HUES6 (cell line): ENCODE data around the gene RAB42.
"Not testable (repeated sequence)": the region's sequence is repeated elsewhere in the genome, so short reads cannot be mapped to it uniquely, and the experiment has no call there.

ENCODE experiments used
- H3K27ac ChIP-seq: 2 replicates; pipeline ENCODE4 v1.7.0; 2013; ENCODE audit warnings: low read depth, mild to moderate bottlenecking, low read length, inconsistent platforms
- H3K27me3 ChIP-seq: 2 replicates; pipeline ENCODE4 v1.6.1; 2013; ENCODE audit warnings: low read length; ENCODE audit not compliant: control insufficient read depth, insufficient read depth
- H3K36me3 ChIP-seq: 2 replicates; pipeline ENCODE4 v1.6.1; 2013; ENCODE audit warnings: low read length; ENCODE audit not compliant: control insufficient read depth, insufficient read depth
- H3K4me1 ChIP-seq: 2 replicates; pipeline ENCODE4 v1.6.1; 2013; ENCODE audit warnings: low read length; ENCODE audit not compliant: control insufficient read depth, insufficient read depth
- H3K4me3 ChIP-seq: 2 replicates; pipeline ENCODE4 v1.5.1; 2013; ENCODE audit warnings: low read depth, low read length
- H3K9ac ChIP-seq: one replicate; pipeline ENCODE4 v1.6.1; 2013; ENCODE audit warnings: mild to moderate bottlenecking, low read length
- H3K9me3 ChIP-seq: 2 replicates; pipeline ENCODE4 v1.6.1; 2013; ENCODE audit warnings: low read depth, low read length; ENCODE audit not compliant: control insufficient read depth, insufficient read depth

RAB42 gene

DNA sequence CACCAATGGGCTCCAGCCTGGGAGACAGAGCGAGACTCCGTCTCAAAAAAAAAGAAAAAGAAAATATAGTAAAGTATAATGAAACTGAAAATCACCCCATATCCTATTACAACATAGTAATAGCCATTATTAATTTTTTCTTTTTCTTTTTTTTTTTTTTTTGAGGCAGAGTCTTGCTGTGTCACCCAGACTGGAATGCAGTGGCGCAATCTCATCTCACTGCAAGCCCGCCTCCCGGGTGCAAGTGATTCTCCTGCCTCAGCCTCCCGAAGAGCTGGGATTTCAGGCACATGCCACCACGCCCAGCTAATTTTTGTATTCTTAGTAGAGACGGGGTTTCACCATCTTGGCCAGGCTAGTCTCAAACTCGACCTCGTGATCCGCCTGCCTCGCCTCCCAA lies 19.2 kb upstream of the RAB42 start:
- peaks cover 50% of the 10 kb centered on the region for H3K36me3 ChIP-seq
- H3K27ac ChIP-seq = not testable (repeated sequence)

DNA sequence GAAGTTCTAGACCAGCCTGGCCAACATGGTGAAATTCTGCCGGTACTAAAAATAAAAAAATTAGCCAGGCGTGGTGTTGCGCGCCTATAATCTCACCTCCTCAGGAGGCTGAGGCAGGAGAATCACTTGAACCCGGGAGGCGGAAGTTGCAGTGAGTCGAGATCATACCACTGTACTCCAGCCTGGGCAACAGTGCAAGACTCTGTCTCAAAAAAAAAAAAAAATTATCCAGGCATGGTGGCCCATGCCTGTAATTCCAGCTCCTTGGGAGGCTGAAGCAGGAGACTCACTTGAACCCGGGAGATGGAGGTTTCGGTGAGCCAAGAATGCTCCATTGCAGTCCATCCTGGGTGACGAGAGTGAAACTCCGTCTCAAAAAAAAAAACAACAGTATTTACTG lies 18.5 kb upstream of the RAB42 start:
- H3K9me3 ChIP-seq = no peaks in the 10 kb centered on the region
- H3K27ac ChIP-seq = no peak overlapping the region
- H3K4me1 ChIP-seq = no peaks in the 10 kb centered on the region
- H3K4me3 ChIP-seq = no peak overlapping the region
- peaks cover 51% of the 10 kb centered on the region for H3K36me3 ChIP-seq
- H3K27me3 ChIP-seq = no peaks in the 10 kb centered on the region
- no peak overlapping the region for H3K9ac ChIP-seq

More for the DNA sequence above, 19.2 kb upstream of the RAB42 start:
- not testable (repeated sequence) for H3K4me1 ChIP-seq, H3K27me3 ChIP-seq, H3K9ac ChIP-seq, H3K4me3 ChIP-seq, H3K9me3 ChIP-seq

DNA sequence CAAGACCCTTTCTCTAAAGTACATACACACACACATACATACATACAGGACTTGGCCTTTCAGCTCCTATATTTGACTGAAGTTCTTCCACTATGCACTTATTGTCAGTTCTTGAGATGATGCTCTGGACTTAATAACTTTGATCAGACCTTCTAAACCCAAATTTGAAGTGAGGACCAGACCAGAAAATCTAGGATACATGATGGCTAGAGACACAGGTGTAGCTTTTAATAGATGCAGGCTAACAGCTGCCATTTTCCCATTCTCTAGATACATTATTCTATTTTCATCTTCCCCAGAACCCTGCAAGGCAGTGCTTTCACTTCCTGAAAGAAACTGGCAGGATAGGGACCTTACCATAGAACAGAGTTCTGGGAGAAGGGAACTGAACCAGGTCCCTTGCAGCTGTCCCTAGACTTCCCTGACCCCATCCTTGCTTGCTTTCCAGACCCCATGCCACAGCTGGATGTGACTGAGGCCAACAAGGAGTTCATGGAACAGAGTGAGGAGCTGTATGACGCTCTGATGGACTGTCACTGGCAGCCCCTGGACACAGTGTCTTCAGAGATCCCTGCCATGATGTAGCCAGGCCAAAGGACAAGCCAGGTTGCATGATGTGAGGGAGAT lies 14.9 kb upstream of the RAB42 start:
- Histone ChIP-seq H3K4me3 (no peak overlapping the region), H3K36me3 (peaks cover 63% of the 10 kb centered on the region), H3K27ac (no peak overlapping the region), H3K4me1 (0 out of 2 replicates have a peak, but pooled peaks cover 4% of the 10 kb centered on the region), H3K27me3 (no peaks in the 10 kb centered on the region), H3K9me3 (no peaks in the 10 kb centered on the region), H3K9ac (no peak overlapping the region)

GRCh38 chr1:28577738-28578536 lies 14.1 kb upstream of the RAB42 start:
- no peaks in the 10 kb centered on the region; the same call in 1 of the 2 replicates for H3K27me3 ChIP-seq
- no peak overlapping the region for H3K9ac ChIP-seq
- H3K4me3 ChIP-seq = no peak overlapping the region
- H3K9me3 ChIP-seq = no peaks in the 10 kb centered on the region
- H3K27ac ChIP-seq = no peak overlapping the region
- H3K4me1 ChIP-seq = 0 out of 2 replicates have a peak, but pooled peaks cover 4% of the 10 kb centered on the region
- peaks cover 62% of the 10 kb centered on the region for H3K36me3 ChIP-seq

DNA sequence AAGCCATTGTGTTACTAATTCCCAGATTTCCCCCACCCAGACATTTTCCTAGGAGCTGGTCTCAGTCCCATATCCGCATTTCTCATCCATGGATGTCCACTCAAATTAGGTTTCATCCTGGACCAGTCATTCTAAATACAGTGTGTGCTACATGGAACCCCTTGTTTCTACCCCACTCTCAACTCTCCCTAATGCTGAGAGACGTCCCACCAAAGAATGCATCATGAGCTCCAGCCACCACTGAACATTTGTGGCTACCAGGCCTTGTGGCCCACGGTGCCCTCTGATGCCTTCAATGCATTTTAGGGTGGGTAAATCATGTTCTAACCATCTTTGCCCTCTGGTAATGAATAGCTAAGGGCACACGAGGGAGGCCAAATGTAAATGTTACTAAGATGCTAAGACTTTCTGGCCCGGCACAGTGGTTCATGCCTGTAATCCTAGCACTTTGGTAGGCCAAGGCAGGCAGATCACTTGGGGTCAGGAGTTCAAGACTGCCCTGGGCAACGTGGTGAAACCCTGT lies 13.3 kb upstream of the RAB42 start:
- H3K27me3 ChIP-seq = no peaks in the 10 kb centered on the region; the same call in 1 of the 2 replicates
- no peaks in the 10 kb centered on the region for H3K9me3 ChIP-seq
- H3K36me3 ChIP-seq = peaks cover 57% of the 10 kb centered on the region
- no peak overlapping the region for H3K27ac ChIP-seq
- H3K4me3 ChIP-seq = no peak overlapping the region
- 0 out of 2 replicates have a peak, but pooled peaks cover 4% of the 10 kb centered on the region for H3K4me1 ChIP-seq
- H3K9ac ChIP-seq = no peak overlapping the region

- Histone ChIP-seq H3K9me3 (no peaks in the 10 kb centered on the region), H3K4me1 (0 out of 2 replicates have a peak, but pooled peaks cover 4% of the 10 kb centered on the region), H3K27ac (no peak overlapping the region), H3K9ac (no peak overlapping the region), H3K4me3 (peak overlapping the region; percentile 84), H3K36me3 (peaks cover 52% of the 10 kb centered on the region), H3K27me3 (no peaks in the 10 kb centered on the region; the same call in 1 of the 2 replicates)
Observed at GRCh38 chr1:28579401-28579800, 12.7 kb upstream of the RAB42 start.

DNA sequence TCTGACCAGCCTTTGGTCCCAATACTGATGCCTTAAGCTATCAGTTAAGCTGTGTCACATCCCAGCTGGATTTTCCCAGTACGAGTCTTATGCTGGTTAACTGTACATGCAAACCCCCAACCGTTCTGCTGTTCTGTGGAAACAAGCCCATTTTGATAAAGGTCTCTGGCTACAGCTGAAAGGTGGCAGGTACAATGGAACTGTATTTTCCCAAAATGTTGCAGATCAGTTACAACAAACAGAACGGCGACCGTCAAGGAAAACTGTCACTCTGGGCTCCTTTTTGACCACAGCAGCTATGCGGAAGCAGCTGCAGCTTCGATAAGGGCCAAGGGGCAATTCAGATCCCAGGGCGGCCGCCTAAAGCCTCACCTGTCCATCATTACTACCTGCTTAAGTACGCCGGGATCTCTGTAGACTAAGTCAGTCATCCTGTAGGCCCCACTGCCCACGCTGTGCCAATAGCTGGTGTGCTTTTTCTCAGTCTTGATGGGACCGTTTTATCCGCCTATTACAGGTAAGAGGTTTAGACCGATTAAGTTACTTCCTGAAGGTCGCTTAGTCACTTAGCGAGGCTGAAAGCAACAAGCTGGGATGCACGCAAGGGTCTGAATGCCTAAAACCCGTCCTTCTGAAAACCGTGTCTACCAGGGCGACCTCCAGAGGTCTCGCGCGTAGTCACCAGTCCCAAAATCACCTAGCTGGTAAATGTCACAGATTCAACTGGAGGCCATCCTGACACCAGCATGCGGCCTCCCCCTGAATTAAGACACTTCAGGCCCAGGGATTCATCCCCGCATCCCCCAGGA lies 11.1 kb upstream of the RAB42 start:
- Histone ChIP-seq H3K9me3 (no peaks in the 10 kb centered on the region), H3K4me1 (0 out of 2 replicates have a peak, but pooled peaks cover 4% of the 10 kb centered on the region), H3K9ac (peak overlapping the region; percentile 84), H3K4me3 (peak overlapping the region; percentile 84), H3K27me3 (no peaks in the 10 kb centered on the region; the same call in 1 of the 2 replicates), H3K36me3 (peaks cover 45% of the 10 kb centered on the region), H3K27ac (peak overlapping the region; percentile 77)

GRCh38 chr1:28581531-28582247 lies 10.4 kb upstream of the RAB42 start:
- Histone ChIP-seq H3K36me3 (peaks cover 45% of the 10 kb centered on the region), H3K4me3 (peak overlapping the region; percentile 84), H3K4me1 (0 out of 2 replicates have a peak, but pooled peaks cover 4% of the 10 kb centered on the region), H3K27ac (peak overlapping the region; percentile 77), H3K27me3 (no peaks in the 10 kb centered on the region; the same call in 1 of the 2 replicates), H3K9ac (peak overlapping the region; percentile 84), H3K9me3 (no peaks in the 10 kb centered on the region)

DNA sequence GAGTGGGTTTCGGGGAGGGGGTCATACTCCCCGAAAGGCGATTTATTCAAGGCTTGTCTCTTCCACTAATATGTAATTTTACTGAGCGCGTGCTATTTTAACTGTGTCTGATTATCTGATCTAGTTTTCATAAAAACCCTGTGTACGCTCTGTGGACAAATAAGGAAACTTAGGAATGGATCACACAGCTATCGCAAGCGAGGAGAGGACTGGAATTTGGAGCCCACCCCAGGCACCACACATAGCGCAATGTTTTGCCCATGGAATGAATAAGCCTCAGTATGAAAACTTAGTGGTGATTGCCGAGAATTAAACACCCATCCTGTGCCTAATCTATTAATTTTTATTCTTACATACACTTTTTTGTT lies 9.8 kb upstream of the RAB42 start:
- Histone ChIP-seq H3K4me1 (0 out of 2 replicates have a peak, but pooled peaks cover 4% of the 10 kb centered on the region), H3K4me3 (peak overlapping the region; percentile 84), H3K27me3 (no peaks in the 10 kb centered on the region; the same call in 1 of the 2 replicates), H3K27ac (peak overlapping the region; percentile 12; the same call in 1 of the 2 replicates), H3K9ac (peak overlapping the region; percentile 84), H3K36me3 (peaks cover 40% of the 10 kb centered on the region), H3K9me3 (no peaks in the 10 kb centered on the region)
